Measurements from ENCODE around the gene CARD9.

The CARD9 gene

GRCh38 chr9:136374183-136374575 lies 710 bp upstream of the CARD9 start:
- Histone ChIP-seq H3K4me3 (ENCODE audit: low read depth in 1 of 5, low read length in 5 of 5) (no peak overlapping the region), H3K9ac (ENCODE audit: low read length in 5 of 5) (no peak overlapping the region), H3K36me3 (ENCODE audit: control insufficient read depth in 5 of 5, insufficient read depth in 5 of 5, low read length in 5 of 5) (peaks cover 0 to 19% (median 10%) of the 10 kb centered on the region in 5 donors), H3K4me1 (ENCODE audit: control insufficient read depth in 5 of 5, insufficient read depth in 5 of 5, low read length in 5 of 5) (peaks cover 1 to 35% (median 20%) of the 10 kb centered on the region in 5 donors), H3K27ac (ENCODE audit: low read depth, low read length) (no peak overlapping the region), H3K27me3 (ENCODE audit: control insufficient read depth in 5 of 5, insufficient read depth in 4 of 5, low read length in 5 of 5) (no peaks in the 10 kb centered on the region), H3K9me3 (ENCODE audit: control insufficient read depth in 5 of 5, low read length in 5 of 5) (no peaks in the 10 kb centered on the region)

DNA sequence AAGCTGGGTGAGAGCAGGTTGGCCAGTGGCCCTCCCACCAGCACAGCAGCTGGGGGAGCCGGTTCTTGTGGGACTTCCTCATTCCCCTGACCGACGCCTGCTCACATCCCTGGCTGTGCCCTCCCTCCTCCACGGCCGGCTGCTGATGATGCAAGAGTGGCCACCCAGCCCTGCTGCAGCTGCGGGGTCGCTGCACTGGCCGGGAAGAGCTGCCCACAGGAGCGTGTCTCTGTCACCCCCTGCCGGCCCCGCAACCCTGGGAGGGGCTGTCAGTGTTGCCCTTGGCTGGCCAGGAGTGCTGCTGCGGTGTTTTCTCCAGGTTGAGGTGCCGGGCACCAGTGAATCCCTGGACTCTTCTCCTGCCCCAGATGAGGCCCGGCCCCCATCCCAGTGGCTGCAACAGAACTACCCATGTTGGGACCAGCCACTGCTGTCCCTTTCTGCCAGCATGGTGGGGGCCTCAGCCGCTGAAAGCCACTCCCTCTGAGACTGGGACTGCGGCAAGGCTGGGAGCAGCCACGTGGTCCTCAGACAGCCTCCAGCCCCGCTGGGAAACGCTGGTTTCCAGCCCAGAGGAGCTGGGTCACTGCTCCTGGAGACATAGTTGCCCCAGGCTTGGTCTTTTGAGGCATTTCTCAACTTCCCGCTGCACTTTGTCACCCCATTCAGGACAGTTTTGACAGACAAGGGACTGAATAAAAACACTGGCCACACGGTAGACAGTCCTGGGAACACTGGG lies 739 bp downstream of the CARD9 start:
- peaks cover 1 to 35% (median 20%) of the 10 kb centered on the region in 5 donors for H3K4me1 ChIP-seq (ENCODE audit: control insufficient read depth in 5 of 5, insufficient read depth in 5 of 5, low read length in 5 of 5)
- H3K27ac ChIP-seq (ENCODE audit: low read depth, low read length), result no peak overlapping the region
- H3K27me3 ChIP-seq (ENCODE audit: control insufficient read depth in 5 of 5, insufficient read depth in 4 of 5, low read length in 5 of 5), result no peaks in the 10 kb centered on the region
- H3K9ac ChIP-seq (ENCODE audit: low read length in 5 of 5), result peak overlapping the region in 2 of 5 donors; percentile 52 to 64
- no peaks in the 10 kb centered on the region for H3K9me3 ChIP-seq (ENCODE audit: control insufficient read depth in 5 of 5, low read length in 5 of 5)
- peaks cover 0 to 6% (median 0%) of the 10 kb centered on the region in 5 donors for H3K36me3 ChIP-seq (ENCODE audit: control insufficient read depth in 5 of 5, insufficient read depth in 5 of 5, low read length in 5 of 5)
- H3K4me3 ChIP-seq (ENCODE audit: low read depth in 1 of 5, low read length in 5 of 5), result peak overlapping the region; percentile 31 to 54 (median 48)

DNA sequence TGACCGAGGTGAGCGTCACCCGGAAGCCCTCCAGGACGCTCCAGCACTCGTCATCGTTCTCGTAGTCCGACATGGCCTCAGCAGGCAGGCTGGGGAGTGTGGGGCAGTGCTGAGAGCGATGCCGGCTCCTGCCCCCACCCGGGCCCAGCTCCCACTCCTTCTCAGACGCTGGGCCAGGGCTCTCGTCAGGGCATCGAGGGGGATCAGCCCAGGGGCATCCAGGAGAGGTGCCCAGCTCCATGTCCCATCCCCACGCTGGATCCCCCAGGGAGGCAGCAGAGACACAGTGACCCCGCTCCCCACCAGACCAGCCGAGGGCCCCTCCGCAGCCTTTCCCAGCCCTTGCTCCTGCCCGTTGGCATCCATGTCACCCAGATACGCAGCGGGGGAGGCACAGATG lies 1.5 kb downstream of the CARD9 start:
- no peaks in the 10 kb centered on the region for H3K9me3 ChIP-seq (ENCODE audit: control insufficient read depth in 5 of 5, low read length in 5 of 5)
- H3K4me1 ChIP-seq (ENCODE audit: control insufficient read depth in 5 of 5, insufficient read depth in 5 of 5, low read length in 5 of 5), result peaks cover 1 to 29% (median 20%) of the 10 kb centered on the region in 5 donors
- no peak overlapping the region for H3K27ac ChIP-seq (ENCODE audit: low read depth, low read length)
- peak overlapping the region in 1 of 5 donors; percentile 54 for H3K4me3 ChIP-seq (ENCODE audit: low read depth in 1 of 5, low read length in 5 of 5)
- peaks cover 0 to 6% (median 0%) of the 10 kb centered on the region in 5 donors for H3K36me3 ChIP-seq (ENCODE audit: control insufficient read depth in 5 of 5, insufficient read depth in 5 of 5, low read length in 5 of 5)
- H3K27me3 ChIP-seq (ENCODE audit: control insufficient read depth in 5 of 5, insufficient read depth in 4 of 5, low read length in 5 of 5), result no peaks in the 10 kb centered on the region
- no peak overlapping the region for H3K9ac ChIP-seq (ENCODE audit: low read length in 5 of 5)

DNA sequence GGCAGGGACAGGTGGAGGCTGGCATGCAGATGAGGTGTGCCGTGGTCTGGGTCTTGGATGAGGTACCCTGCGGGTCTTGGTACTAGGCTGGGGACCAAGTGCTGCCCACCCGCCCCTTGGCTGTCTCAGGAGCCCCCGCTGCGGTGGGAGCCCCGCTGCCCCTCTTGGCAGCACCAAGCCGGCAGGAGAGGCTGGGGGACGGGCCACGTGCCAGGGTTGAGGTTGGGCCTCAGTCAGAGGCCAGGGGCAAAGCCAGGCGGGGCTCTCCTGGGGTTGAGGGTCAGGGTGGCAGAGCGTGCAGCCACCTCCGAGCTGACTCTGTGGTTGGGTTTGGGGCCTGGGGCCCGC lies 2.0 kb downstream of the CARD9 start:
- Histone ChIP-seq H3K9me3 (ENCODE audit: control insufficient read depth in 5 of 5, low read length in 5 of 5) (no peaks in the 10 kb centered on the region), H3K36me3 (ENCODE audit: control insufficient read depth in 5 of 5, insufficient read depth in 5 of 5, low read length in 5 of 5) (peaks cover 0 to 6% (median 0%) of the 10 kb centered on the region in 5 donors), H3K4me1 (ENCODE audit: control insufficient read depth in 5 of 5, insufficient read depth in 5 of 5, low read length in 5 of 5) (peaks cover 1 to 24% (median 20%) of the 10 kb centered on the region in 5 donors), H3K9ac (ENCODE audit: low read length in 5 of 5) (no peak overlapping the region), H3K27me3 (ENCODE audit: control insufficient read depth in 5 of 5, insufficient read depth in 4 of 5, low read length in 5 of 5) (no peaks in the 10 kb centered on the region), H3K27ac (ENCODE audit: low read depth, low read length) (no peak overlapping the region), H3K4me3 (ENCODE audit: low read depth in 1 of 5, low read length in 5 of 5) (no peak overlapping the region)

DNA sequence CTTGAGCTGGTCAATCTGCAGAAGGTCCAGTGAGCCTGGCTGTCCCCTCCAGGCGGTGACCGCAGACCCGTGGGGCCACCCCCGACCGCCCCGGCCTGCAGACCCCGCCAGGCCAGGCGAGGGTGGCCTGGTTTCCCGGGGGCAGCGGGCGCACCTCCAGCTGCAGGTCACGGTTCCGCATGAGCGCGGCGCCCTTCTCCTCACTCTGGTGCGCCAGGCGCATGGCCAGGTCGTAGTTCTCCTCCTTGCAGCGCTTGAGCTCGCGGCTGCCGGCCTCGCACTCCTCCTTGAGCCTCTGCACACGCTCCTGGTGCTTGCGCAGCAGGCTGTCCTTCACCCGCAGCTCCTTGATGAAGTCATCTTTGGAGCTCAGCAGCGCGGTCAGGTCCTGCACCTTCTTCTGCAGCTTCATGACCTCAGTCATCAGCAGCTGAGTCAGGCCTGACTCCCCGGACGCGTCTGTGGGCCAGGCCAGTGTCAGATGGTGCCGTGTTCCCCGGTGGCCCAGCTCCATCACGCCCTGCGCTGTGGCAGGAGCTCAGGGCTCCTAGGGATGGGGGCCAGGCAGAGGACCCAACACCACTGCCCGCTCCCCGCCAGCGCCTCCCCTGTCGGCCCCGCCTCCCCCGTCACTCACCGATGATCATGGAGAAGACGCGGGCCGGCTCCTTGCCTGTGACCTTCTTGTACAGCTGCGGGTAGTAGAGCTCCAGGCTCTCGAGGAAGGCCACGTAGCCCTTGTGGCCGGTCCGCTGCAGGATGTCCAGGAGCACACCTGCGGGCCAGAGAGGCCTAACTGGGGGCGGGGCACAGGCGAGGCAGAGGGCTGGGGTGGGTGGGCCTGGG lies 2.6 kb downstream of the CARD9 start:
- H3K36me3 ChIP-seq (ENCODE audit: control insufficient read depth in 5 of 5, insufficient read depth in 5 of 5, low read length in 5 of 5), result peaks cover 0 to 6% (median 0%) of the 10 kb centered on the region in 5 donors
- H3K27me3 ChIP-seq (ENCODE audit: control insufficient read depth in 5 of 5, insufficient read depth in 4 of 5, low read length in 5 of 5), result no peaks in the 10 kb centered on the region
- H3K4me1 ChIP-seq (ENCODE audit: control insufficient read depth in 5 of 5, insufficient read depth in 5 of 5, low read length in 5 of 5), result peaks cover 1 to 29% (median 23%) of the 10 kb centered on the region in 5 donors
- H3K9me3 ChIP-seq (ENCODE audit: control insufficient read depth in 5 of 5, low read length in 5 of 5), result no peaks in the 10 kb centered on the region
- no peak overlapping the region for H3K4me3 ChIP-seq (ENCODE audit: low read depth in 1 of 5, low read length in 5 of 5)
- no peak overlapping the region for H3K27ac ChIP-seq (ENCODE audit: low read depth, low read length)
- no peak overlapping the region for H3K9ac ChIP-seq (ENCODE audit: low read length in 5 of 5)

- H3K27ac ChIP-seq (ENCODE audit: low read depth, low read length), result no peak overlapping the region
- H3K36me3 ChIP-seq (ENCODE audit: control insufficient read depth in 5 of 5, insufficient read depth in 5 of 5, low read length in 5 of 5), result peaks cover 0 to 6% (median 0%) of the 10 kb centered on the region in 5 donors
- no peaks in the 10 kb centered on the region for H3K9me3 ChIP-seq (ENCODE audit: control insufficient read depth in 5 of 5, low read length in 5 of 5)
- H3K4me3 ChIP-seq (ENCODE audit: low read depth in 1 of 5, low read length in 5 of 5), result no peak overlapping the region
- peaks cover 1 to 37% (median 31%) of the 10 kb centered on the region in 5 donors for H3K4me1 ChIP-seq (ENCODE audit: control insufficient read depth in 5 of 5, insufficient read depth in 5 of 5, low read length in 5 of 5)
- no peak overlapping the region for H3K9ac ChIP-seq (ENCODE audit: low read length in 5 of 5)
- no peaks in the 10 kb centered on the region for H3K27me3 ChIP-seq (ENCODE audit: control insufficient read depth in 5 of 5, insufficient read depth in 4 of 5, low read length in 5 of 5)
These were observed 3.4 kb downstream of the CARD9 start for GRCh38 chr9:136370037-136370436.

GRCh38 chr9:136368190-136368589 lies 5.3 kb downstream of the CARD9 start:
- no peak overlapping the region for H3K4me3 ChIP-seq (ENCODE audit: low read depth in 1 of 5, low read length in 5 of 5)
- H3K9me3 ChIP-seq (ENCODE audit: control insufficient read depth in 5 of 5, low read length in 5 of 5), result peaks cover 0 to 3% (median 0%) of the 10 kb centered on the region in 5 donors
- H3K27me3 ChIP-seq (ENCODE audit: control insufficient read depth in 5 of 5, insufficient read depth in 4 of 5, low read length in 5 of 5), result peaks cover 0 to 3% (median 0%) of the 10 kb centered on the region in 5 donors
- no peak overlapping the region for H3K9ac ChIP-seq (ENCODE audit: low read length in 5 of 5)
- no peak overlapping the region for H3K27ac ChIP-seq (ENCODE audit: low read depth, low read length)
- H3K4me1 ChIP-seq (ENCODE audit: control insufficient read depth in 5 of 5, insufficient read depth in 5 of 5, low read length in 5 of 5), result peaks cover 1 to 42% (median 36%) of the 10 kb centered on the region in 5 donors
- peaks cover 0 to 6% (median 0%) of the 10 kb centered on the region in 5 donors for H3K36me3 ChIP-seq (ENCODE audit: control insufficient read depth in 5 of 5, insufficient read depth in 5 of 5, low read length in 5 of 5)

- H3K9ac ChIP-seq (ENCODE audit: low read length in 5 of 5), result no peak overlapping the region
- H3K36me3 ChIP-seq (ENCODE audit: control insufficient read depth in 5 of 5, insufficient read depth in 5 of 5, low read length in 5 of 5), result peaks cover 0 to 6% (median 0%) of the 10 kb centered on the region in 5 donors
- peaks cover 0 to 40% (median 34%) of the 10 kb centered on the region in 5 donors for H3K4me1 ChIP-seq (ENCODE audit: control insufficient read depth in 5 of 5, insufficient read depth in 5 of 5, low read length in 5 of 5)
- no peak overlapping the region for H3K27ac ChIP-seq (ENCODE audit: low read depth, low read length)
- H3K4me3 ChIP-seq (ENCODE audit: low read depth in 1 of 5, low read length in 5 of 5), result no peak overlapping the region
- peaks cover 0 to 3% (median 0%) of the 10 kb centered on the region in 5 donors for H3K9me3 ChIP-seq (ENCODE audit: control insufficient read depth in 5 of 5, low read length in 5 of 5)
- H3K27me3 ChIP-seq (ENCODE audit: control insufficient read depth in 5 of 5, insufficient read depth in 4 of 5, low read length in 5 of 5), result peaks cover 0 to 3% (median 0%) of the 10 kb centered on the region in 5 donors
These were observed 5.9 kb downstream of the CARD9 start for GRCh38 chr9:136367296-136368145.

GRCh38 chr9:136366826-136367225 lies 6.6 kb downstream of the CARD9 start:
- Histone ChIP-seq H3K4me3 (ENCODE audit: low read depth in 1 of 5, low read length in 5 of 5) (no peak overlapping the region), H3K36me3 (ENCODE audit: control insufficient read depth in 5 of 5, insufficient read depth in 5 of 5, low read length in 5 of 5) (peaks cover 0 to 7% (median 0%) of the 10 kb centered on the region in 5 donors), H3K9me3 (ENCODE audit: control insufficient read depth in 5 of 5, low read length in 5 of 5) (peaks cover 0 to 3% (median 0%) of the 10 kb centered on the region in 5 donors), H3K9ac (ENCODE audit: low read length in 5 of 5) (no peak overlapping the region), H3K27ac (ENCODE audit: low read depth, low read length) (no peak overlapping the region), H3K4me1 (ENCODE audit: control insufficient read depth in 5 of 5, insufficient read depth in 5 of 5, low read length in 5 of 5) (peaks cover 0 to 37% (median 33%) of the 10 kb centered on the region in 5 donors), H3K27me3 (ENCODE audit: control insufficient read depth in 5 of 5, insufficient read depth in 4 of 5, low read length in 5 of 5) (peaks cover 0 to 3% (median 0%) of the 10 kb centered on the region in 5 donors)

Measured in subcutaneous abdominal adipose tissue (tissue), 5 donors.